BLaER1 treated with 17β-estradiol and CSF1 and Interleukin-3, amounts not matched to agents 10 nM and 100 nM (cell line): ENCODE measurements around the gene KIF27.

Source experiments
- H3K27ac ChIP-seq, 11 experiments: shearing (Covaris generic); formaldehyde crosslinking; 2 replicates each; pipeline ENCODE4 v1.8.1; 2022
- H3K27me3 ChIP-seq, 11 experiments: shearing (Covaris generic); formaldehyde crosslinking; 2 replicates each; pipeline ENCODE4 v1.8.1; 2022
- H3K36me3 ChIP-seq, 11 experiments: shearing (Covaris generic); formaldehyde crosslinking; 2 replicates each; pipeline ENCODE4 v1.8.1; 2022
- H3K4me1 ChIP-seq, 10 experiments: shearing (Covaris generic); formaldehyde crosslinking; 2 replicates each; pipeline ENCODE4 v1.8.1; 2022
- H3K4me2 ChIP-seq, 11 experiments: shearing (Covaris generic); formaldehyde crosslinking; 2 replicates each; pipeline ENCODE4 v1.8.1; 2022
- H3K4me3 ChIP-seq, 10 experiments: shearing (Covaris generic); formaldehyde crosslinking; 2 replicates each; pipeline ENCODE4 v1.8.1; 2022
- H3K9ac ChIP-seq, 11 experiments: shearing (Covaris generic); formaldehyde crosslinking; 2 replicates each; pipeline ENCODE4 v1.8.1; 2022
- H3K9me3 ChIP-seq, 11 experiments: shearing (Covaris generic); formaldehyde crosslinking; replicated peaks in 1 of 11; 2 replicates each; pipeline ENCODE4 v1.8.1; 2022
- H4K20me1 ChIP-seq, 11 experiments: shearing (Covaris generic); formaldehyde crosslinking; 2 replicates each; pipeline ENCODE4 v1.8.1; 2022
- Cebpa-rat ChIP-seq, 11 experiments: shearing (Covaris generic); IDR thresholded peaks; 2 replicates each; pipeline ENCODE4 v1.8.1; 2022

KIF27 gene

GRCh38 chr9:83920927-83921707, at the start of gene KIF27:
KIF27 (minus strand) TSS chr9:83921432; CDS start chr9:83915591, 5,841 bp downstream.
- H3K4me3 ChIP-seq = peak within 1 kb of the TSS; percentile 61 to 84 (median 78)
- peaks cover 0 to 16% (median 0%) of the 10 kb centered on the region in 11 experiments; a peak in 6 of 22 replicates for H3K36me3 ChIP-seq
- H3K27me3 ChIP-seq = no peaks in the 10 kb centered on the region
- no peaks in the 10 kb centered on the region for H4K20me1 ChIP-seq
- H3K9ac ChIP-seq = peak within 1 kb of the TSS; percentile 86 to 98 (median 89)
- H3K9me3 ChIP-seq = no peaks in the 10 kb centered on the region
- peaks cover 19 to 32% (median 22%) of the 10 kb centered on the region in 10 experiments; a peak in 19 of 20 replicates for H3K4me1 ChIP-seq
- no peak for TF ChIP-seq Cebpa-rat (IDR thresholded peaks at IDR 0.05)
- H3K4me2 ChIP-seq = peak within 1 kb of the TSS; percentile 69 to 90 (median 86)
- peak within 1 kb of the TSS; percentile 82 to 95 (median 89) for H3K27ac ChIP-seq

GRCh38 chr9:83969602-83970001, 48.4 kb upstream of the KIF27 start:
- Histone ChIP-seq H3K9me3 (no peaks in the 10 kb centered on the region), H3K4me2 (no peak overlapping the region), H3K9ac (no peak overlapping the region), H3K27ac (no peak overlapping the region), H3K4me1 (peaks cover 0 to 26% (median 14%) of the 10 kb centered on the region in 10 experiments; a peak in 14 of 20 replicates), H3K27me3 (no peaks in the 10 kb centered on the region), H3K4me3 (no peak overlapping the region), H4K20me1 (peaks cover 88 to 100% (median 99%) of the 10 kb centered on the region in 11 experiments), H3K36me3 (peaks cover 83 to 90% (median 86%) of the 10 kb centered on the region in 11 experiments)
- TF ChIP-seq Cebpa-rat (IDR thresholded peaks at IDR 0.05) = no peak

- Histone ChIP-seq H3K4me2 (no peak overlapping the region), H3K9me3 (no peaks in the 10 kb centered on the region), H3K36me3 (peaks cover 57 to 64% (median 61%) of the 10 kb centered on the region in 11 experiments), H3K27ac (no peak overlapping the region), H3K27me3 (no peaks in the 10 kb centered on the region), H4K20me1 (peaks cover 62 to 80% (median 75%) of the 10 kb centered on the region in 11 experiments), H3K9ac (no peak overlapping the region), H3K4me1 (peaks cover 0 to 1% (median under 1%) of the 10 kb centered on the region in 10 experiments; a peak in 3 of 20 replicates), H3K4me3 (no peak overlapping the region)
- TF ChIP-seq Cebpa-rat (IDR thresholded peaks at IDR 0.05) = no peak
These were observed 45.8 kb upstream of the KIF27 start for GRCh38 chr9:83967073-83967472.

- H3K36me3 ChIP-seq = peaks cover 49 to 55% (median 52%) of the 10 kb centered on the region in 11 experiments
- H3K27ac ChIP-seq = peak overlapping the region in 2 of 11 experiments; percentile 12 to 26; a peak in 4 of 22 replicates
- H3K9ac ChIP-seq = no peak overlapping the region
- H4K20me1 ChIP-seq = peaks cover 54 to 71% (median 66%) of the 10 kb centered on the region in 11 experiments
- H3K4me2 ChIP-seq = no peak overlapping the region
- H3K9me3 ChIP-seq = no peaks in the 10 kb centered on the region
- no peaks in the 10 kb centered on the region for H3K27me3 ChIP-seq
- no peak overlapping the region for H3K4me3 ChIP-seq
- TF ChIP-seq Cebpa-rat (IDR thresholded peaks at IDR 0.05) = no peak
- H3K4me1 ChIP-seq = no peaks in the 10 kb centered on the region
These were observed 45.0 kb upstream of the KIF27 start for GRCh38 chr9:83966209-83966582.

- Histone ChIP-seq H3K4me3 (no peak overlapping the region), H3K27ac (peak overlapping the region in 6 of 11 experiments; percentile 0 to 27 (median 4); a peak in 5 of 22 replicates), H3K9ac (no peak overlapping the region; a peak in 1 of 22 replicates), H3K36me3 (peaks cover 42 to 49% (median 46%) of the 10 kb centered on the region in 11 experiments), H3K4me1 (no peaks in the 10 kb centered on the region), H3K9me3 (no peaks in the 10 kb centered on the region), H3K27me3 (no peaks in the 10 kb centered on the region), H4K20me1 (peaks cover 47 to 65% (median 60%) of the 10 kb centered on the region in 11 experiments), H3K4me2 (no peak overlapping the region)
- no peak for TF ChIP-seq Cebpa-rat (IDR thresholded peaks at IDR 0.05)
These were observed 44.3 kb upstream of the KIF27 start for GRCh38 chr9:83965350-83966208.

- Histone ChIP-seq H3K36me3 (peaks cover 36 to 43% (median 40%) of the 10 kb centered on the region in 11 experiments), H3K4me3 (no peak overlapping the region), H3K4me2 (no peak overlapping the region), H3K27ac (peak overlapping the region in 6 of 11 experiments; percentile 0 to 27 (median 4); a peak in 7 of 22 replicates), H3K27me3 (no peaks in the 10 kb centered on the region), H3K9me3 (no peaks in the 10 kb centered on the region), H3K9ac (no peak overlapping the region), H3K4me1 (no peaks in the 10 kb centered on the region), H4K20me1 (peaks cover 41 to 59% (median 54%) of the 10 kb centered on the region in 11 experiments)
- no peak for TF ChIP-seq Cebpa-rat (IDR thresholded peaks at IDR 0.05)
These were observed 43.7 kb upstream of the KIF27 start for GRCh38 chr9:83964973-83965349.

GRCh38 chr9:83962165-83962564, 40.9 kb upstream of the KIF27 start:
- Histone ChIP-seq H3K27ac (no peak overlapping the region), H3K4me3 (no peak overlapping the region), H3K27me3 (peaks cover 6 to 15% (median 12%) of the 10 kb centered on the region in 11 experiments), H4K20me1 (peaks cover 20 to 31% (median 28%) of the 10 kb centered on the region in 11 experiments), H3K9me3 (peaks cover 0 to 10% (median 3%) of the 10 kb centered on the region in 11 experiments; a peak in 18 of 22 replicates), H3K9ac (no peak overlapping the region), H3K4me2 (no peak overlapping the region), H3K4me1 (no peaks in the 10 kb centered on the region), H3K36me3 (peaks cover 10 to 15% (median 13%) of the 10 kb centered on the region in 11 experiments)
- TF ChIP-seq Cebpa-rat (IDR thresholded peaks at IDR 0.05) = no peak

- H3K4me3 ChIP-seq = no peak overlapping the region
- no peak for TF ChIP-seq Cebpa-rat (IDR thresholded peaks at IDR 0.05)
- peaks cover 18 to 27% (median 24%) of the 10 kb centered on the region in 11 experiments for H3K27me3 ChIP-seq
- no peak overlapping the region for H3K27ac ChIP-seq
- H3K9ac ChIP-seq = no peak overlapping the region
- peaks cover 0 to 6% (median 2%) of the 10 kb centered on the region in 11 experiments; a peak in 10 of 22 replicates for H3K36me3 ChIP-seq
- H4K20me1 ChIP-seq = peaks cover 9 to 19% (median 16%) of the 10 kb centered on the region in 11 experiments; a peak in 21 of 22 replicates
- H3K4me1 ChIP-seq = peaks cover 0 to 9% (median 6%) of the 10 kb centered on the region in 10 experiments; a peak in 10 of 20 replicates
- peaks cover 0 to 22% (median 15%) of the 10 kb centered on the region in 11 experiments; a peak in 20 of 22 replicates for H3K9me3 ChIP-seq
- H3K4me2 ChIP-seq = no peak overlapping the region
These were observed 39.8 kb upstream of the KIF27 start for GRCh38 chr9:83960991-83961390.
